ENCODE results near the gene TOGARAM2.

Gene TOGARAM2

DNA sequence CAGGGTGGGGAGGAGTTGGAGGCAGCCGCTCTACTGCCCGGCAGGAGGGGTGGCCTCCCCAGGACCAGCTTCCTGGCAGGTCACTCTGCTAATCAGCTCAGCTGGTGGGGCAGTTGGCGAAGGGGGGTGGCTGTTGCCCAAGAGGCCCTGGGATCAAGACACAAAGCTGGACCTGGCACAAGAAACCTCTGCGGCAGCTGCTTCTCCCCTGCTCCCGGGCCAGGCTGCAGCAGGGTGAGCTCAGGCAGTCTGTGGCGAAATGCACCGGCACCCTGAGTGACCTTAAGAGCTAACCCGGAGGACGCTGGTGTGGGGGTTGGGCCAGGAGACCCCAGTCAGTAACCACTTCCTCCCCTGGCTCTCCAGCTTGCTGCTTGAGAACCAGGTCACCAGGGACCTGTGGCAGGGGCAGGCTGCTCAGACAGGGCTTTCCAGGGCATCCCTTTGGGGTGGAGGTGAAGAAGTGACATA lies 31.1 kb downstream of the TOGARAM2 start:
- TF ChIP-seq ZFX (IDR thresholded peaks at IDR 0.05; ENCODE audit: borderline replicate concordance): no peak
- H3K27ac ChIP-seq: no peak overlapping the region

DNA sequence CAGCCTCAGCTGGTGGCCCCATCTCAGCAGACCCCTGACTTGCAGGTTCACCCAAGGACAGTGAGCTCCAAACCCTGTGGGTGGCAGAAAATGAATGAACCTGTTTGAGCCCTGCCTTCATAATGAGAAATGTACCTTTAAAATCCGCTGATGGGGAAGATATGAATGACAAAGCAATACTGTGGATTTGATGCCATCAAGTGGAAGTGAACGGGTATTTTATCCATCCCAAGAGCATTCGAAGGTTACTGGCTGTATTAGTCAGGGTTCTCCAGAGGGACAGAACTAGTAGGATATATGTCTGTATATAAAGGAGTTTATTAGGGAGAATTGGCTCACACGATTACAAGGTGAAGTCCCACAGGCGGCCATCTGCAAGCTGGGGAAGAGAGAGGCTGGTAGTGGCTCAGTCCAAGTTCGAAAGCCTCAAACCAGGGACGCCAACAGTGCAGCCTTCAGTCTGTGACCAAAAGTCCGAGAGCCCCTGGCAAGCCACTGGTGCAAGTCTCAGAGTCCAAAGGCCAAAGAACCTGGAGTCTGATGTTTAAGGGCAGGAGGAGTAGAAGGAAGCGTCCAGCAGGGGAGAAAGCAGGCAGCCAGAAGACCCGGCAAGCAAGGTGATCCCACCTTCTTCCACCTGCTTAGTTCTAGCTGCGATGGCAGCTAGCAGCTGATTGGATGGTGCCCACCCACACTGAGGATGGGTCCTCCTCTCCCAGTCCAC lies 32.1 kb downstream of the TOGARAM2 start:
- no peak overlapping the region for H3K27ac ChIP-seq
- no peak for TF ChIP-seq ZFX (IDR thresholded peaks at IDR 0.05; ENCODE audit: borderline replicate concordance)
- TF ChIP-seq CTCF (IDR thresholded peaks at IDR 0.05): no peak

GRCh38 chr2:29014331-29014730 lies 33.2 kb downstream of the TOGARAM2 start:
- no peak for TF ChIP-seq ZFX (IDR thresholded peaks at IDR 0.05; ENCODE audit: borderline replicate concordance)
- TF ChIP-seq CTCF (IDR thresholded peaks at IDR 0.05): no peak
- no peak overlapping the region for H3K27ac ChIP-seq

GRCh38 chr2:29014811-29015421 lies 33.8 kb downstream of the TOGARAM2 start:
- no peak overlapping the region for H3K27ac ChIP-seq
- no peak for TF ChIP-seq ZFX (IDR thresholded peaks at IDR 0.05; ENCODE audit: borderline replicate concordance)
- TF ChIP-seq CTCF (IDR thresholded peaks at IDR 0.05): no peak

DNA sequence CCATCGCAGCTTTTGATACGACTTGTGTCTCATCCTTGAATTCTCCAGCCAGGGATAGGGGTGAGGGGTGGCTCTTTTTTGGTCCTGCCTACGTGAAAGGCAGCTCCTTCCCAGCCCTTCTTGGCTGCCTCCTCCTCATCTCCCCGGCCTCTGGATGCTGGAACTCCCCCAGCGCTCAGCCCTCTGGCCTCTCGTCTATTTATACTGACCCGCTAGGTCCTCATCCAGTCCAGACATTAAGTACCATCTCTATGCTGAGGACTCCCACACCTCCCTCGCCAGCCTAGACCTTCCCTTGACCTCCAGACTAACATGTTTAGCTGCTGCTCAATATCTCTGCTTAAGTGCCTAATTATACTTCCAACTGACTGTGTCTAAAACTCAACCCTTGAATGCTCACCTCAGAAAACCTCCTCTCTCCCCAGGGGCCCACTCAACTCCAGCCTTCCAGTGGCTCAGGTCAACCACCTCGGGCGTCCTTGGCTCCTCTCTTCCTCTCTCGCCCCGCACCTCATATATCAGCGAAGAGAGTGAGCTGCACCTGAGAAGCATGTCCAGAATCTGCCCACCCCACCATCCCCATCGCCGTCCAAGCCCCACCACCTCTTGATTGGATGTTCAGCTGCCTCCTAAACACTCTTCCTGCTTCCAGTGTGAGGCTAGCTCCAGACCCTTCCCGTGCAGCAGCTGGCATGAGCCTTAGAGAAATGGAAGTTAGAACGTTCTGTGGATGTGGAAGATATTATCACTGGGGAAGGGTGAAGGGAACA lies 34.8 kb downstream of the TOGARAM2 start:
- H3K27ac ChIP-seq: no peak overlapping the region
- TF ChIP-seq ZFX (IDR thresholded peaks at IDR 0.05; ENCODE audit: borderline replicate concordance) (no peak), CTCF (IDR thresholded peaks at IDR 0.05) (no peak)

GRCh38 chr2:29016504-29016903 lies 35.4 kb downstream of the TOGARAM2 start:
- no peak for TF ChIP-seq CTCF (IDR thresholded peaks at IDR 0.05)
- no peak for TF ChIP-seq ZFX (IDR thresholded peaks at IDR 0.05; ENCODE audit: borderline replicate concordance)
- no peak overlapping the region for H3K27ac ChIP-seq

DNA sequence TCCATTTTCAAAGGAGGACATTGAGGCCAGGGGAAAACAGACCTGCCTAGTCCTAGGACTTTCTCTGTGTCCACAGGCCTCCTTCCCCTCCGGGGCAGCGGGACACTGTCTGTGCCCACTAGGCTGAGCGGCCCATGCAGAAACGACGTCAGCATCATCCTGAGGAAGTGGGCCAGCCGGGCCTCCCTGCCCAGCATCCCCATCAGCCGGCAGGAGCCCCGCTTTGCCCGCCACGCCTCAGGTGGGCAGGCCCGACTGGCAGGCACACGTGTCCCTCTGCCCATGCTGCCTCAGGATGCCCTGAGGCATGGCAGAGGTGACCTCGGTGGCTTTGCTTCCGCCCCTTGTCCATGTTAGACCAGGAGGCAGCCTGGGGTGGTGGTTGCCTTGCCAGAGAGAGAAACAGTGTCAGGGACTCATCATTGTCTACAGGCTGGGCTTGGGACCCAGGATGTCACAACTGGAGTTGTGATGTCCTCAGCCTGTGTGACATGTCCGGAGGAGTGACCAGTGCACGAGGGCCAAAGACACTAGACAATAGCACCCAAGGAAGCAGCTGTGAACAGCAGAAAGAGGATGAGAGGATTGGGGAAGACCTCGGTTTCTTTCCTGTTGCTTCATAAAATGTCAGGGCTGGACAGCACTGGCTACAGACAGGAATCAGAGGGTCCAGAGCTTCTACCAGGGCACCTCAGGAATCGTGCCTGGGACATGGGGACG lies 36.8 kb downstream of the TOGARAM2 start:
- no peak overlapping the region for H3K27ac ChIP-seq
- TF ChIP-seq ZFX (IDR thresholded peaks at IDR 0.05; ENCODE audit: borderline replicate concordance): no peak
- no peak for TF ChIP-seq CTCF (IDR thresholded peaks at IDR 0.05)

Measured in 22Rv1 (cell line).